ENCODE measurements around the gene AXIN2. TPM values are rescaled to one million over a fixed set of nuclear protein-coding genes. Genes with fewer than 3 reads are reported as not detected.

Gene AXIN2
- total RNA-seq, 4 donors from 2014 or later = 15.3 to 23.7 (median 20.5) TPM

- Histone ChIP-seq H3K27ac (no peak overlapping the region), H3K36me3 (no peaks in the 10 kb centered on the region), H3K4me3 (no peak overlapping the region), H3K9me3 (no peaks in the 10 kb centered on the region), H3K4me1 (peaks cover 0 to 6% (median 0%) of the 10 kb centered on the region in 4 donors), H3K27me3 (no peaks in the 10 kb centered on the region)
- WGBS, 2 donors = 79 to 89% methylated on average over 9 of the region's 9 CpGs
- TF ChIP-seq POLR2A (IDR thresholded peaks at IDR 0.05) (no peak), EP300 (IDR thresholded peaks at IDR 0.05) (no peak), CTCF (IDR thresholded peaks at IDR 0.05) (no peak)
- DNase-seq (ENCODE audit: low spot score in 2 of 2) = no peak
Observed at GRCh38 chr17:65496801-65497200, 64.6 kb downstream of the AXIN2 start.

GRCh38 chr17:65495122-65496055, 66.1 kb downstream of the AXIN2 start:
- TF ChIP-seq EP300 (IDR thresholded peaks at IDR 0.05) (no peak), CTCF (IDR thresholded peaks at IDR 0.05) (no peak), POLR2A (IDR thresholded peaks at IDR 0.05) (no peak)
- Histone ChIP-seq H3K4me3 (no peak overlapping the region), H3K27ac (no peak overlapping the region), H3K36me3 (no peaks in the 10 kb centered on the region), H3K27me3 (no peaks in the 10 kb centered on the region), H3K9me3 (no peaks in the 10 kb centered on the region), H3K4me1 (peaks cover 0 to 6% (median 0%) of the 10 kb centered on the region in 4 donors)
- 33 to 37% methylated on average over 22 of the region's 22 CpGs for WGBS, 2 donors
- DNase-seq (ENCODE audit: low spot score in 2 of 2) = no peak

- Histone ChIP-seq H3K27ac (no peak overlapping the region), H3K36me3 (no peaks in the 10 kb centered on the region), H3K9me3 (no peaks in the 10 kb centered on the region), H3K4me1 (no peaks in the 10 kb centered on the region), H3K4me3 (no peak overlapping the region), H3K27me3 (no peaks in the 10 kb centered on the region)
- WGBS, 2 donors = 86 to 87% methylated on average over 7 of the region's 7 CpGs
- no peak for TF ChIP-seq POLR2A (IDR thresholded peaks at IDR 0.05)
- no peak for TF ChIP-seq EP300 (IDR thresholded peaks at IDR 0.05)
- TF ChIP-seq CTCF (IDR thresholded peaks at IDR 0.05) = no peak
- DNase-seq (ENCODE audit: low spot score in 2 of 2) = no peak
Observed at GRCh38 chr17:65489413-65490155, 71.9 kb downstream of the AXIN2 start.

GRCh38 chr17:65488665-65489064, 72.8 kb downstream of the AXIN2 start:
- no peak for DNase-seq (ENCODE audit: low spot score in 2 of 2)
- no peak overlapping the region for H3K4me3 ChIP-seq
- no peaks in the 10 kb centered on the region for H3K27me3 ChIP-seq
- no peak overlapping the region for H3K27ac ChIP-seq
- no peak for TF ChIP-seq CTCF (IDR thresholded peaks at IDR 0.05)
- no peak for TF ChIP-seq POLR2A (IDR thresholded peaks at IDR 0.05)
- TF ChIP-seq EP300 (IDR thresholded peaks at IDR 0.05) = no peak
- H3K9me3 ChIP-seq = no peaks in the 10 kb centered on the region
- no peaks in the 10 kb centered on the region for H3K4me1 ChIP-seq
- no peaks in the 10 kb centered on the region for H3K36me3 ChIP-seq
- WGBS, 2 donors = 75 to 90% methylated on average over 1 of the region's 1 CpG

- no peaks in the 10 kb centered on the region for H3K27me3 ChIP-seq
- no peaks in the 10 kb centered on the region for H3K9me3 ChIP-seq
- no peaks in the 10 kb centered on the region for H3K4me1 ChIP-seq
- H3K36me3 ChIP-seq = no peaks in the 10 kb centered on the region
- no peak for DNase-seq (ENCODE audit: low spot score in 2 of 2)
- no peak for TF ChIP-seq EP300 (IDR thresholded peaks at IDR 0.05)
- no peak overlapping the region for H3K27ac ChIP-seq
- no peak overlapping the region for H3K4me3 ChIP-seq
Observed at GRCh38 chr17:65487990-65488389, 73.5 kb downstream of the AXIN2 start.

Measured in tibial nerve (tissue), 4 donors.